Neural progenitor cell (in vitro differentiated cells): ENCODE data around the gene TP53I13. TPM values are rescaled to one million over a fixed set of nuclear protein-coding genes. Genes with fewer than 3 reads are reported as not detected.

Experiments
- DNase-seq: peaks from one replicate; pipeline ENCODE4 v3.0.0-alpha.2; 2016; ENCODE audit warnings: low spot score
- H2AFZ ChIP-seq: fragments of 200-600 bp; sonication (generic); replicated peaks from 2 replicates; pipeline ENCODE4 v1.6.1; 2016; ENCODE audit warnings: antibody characterized with exemption
- H3F3A ChIP-seq: fragments of 200-600 bp; sonication (generic); 2 replicates; pipeline ENCODE4 v1.6.1; 2016; ENCODE audit warnings: antibody characterized with exemption, low read depth
- H3K27ac ChIP-seq: fragments of 200-600 bp; sonication (generic); 2 replicates; pipeline ENCODE4 v1.5.1; 2016; ENCODE audit warnings: mild to moderate bottlenecking
- H3K27me3 ChIP-seq: fragments of 200-600 bp; sonication (generic); 2 replicates; pipeline ENCODE4 v1.6.1; 2016; ENCODE audit warnings: mild to moderate bottlenecking, moderate library complexity
- H3K36me3 ChIP-seq: fragments of 200-600 bp; sonication (generic); 2 replicates; pipeline ENCODE4 v1.5.1; 2016
- H3K4me1 ChIP-seq: fragments of 200-600 bp; sonication (generic); 2 replicates; pipeline ENCODE4 v1.6.1; 2016; ENCODE audit warnings: mixed run types
- H3K4me2 ChIP-seq: fragments of 200-600 bp; sonication (generic); 2 replicates; pipeline ENCODE4 v1.6.1; 2016
- H3K4me3 ChIP-seq: fragments of 200-600 bp; sonication (generic); 2 replicates; pipeline ENCODE4 v1.5.1; 2016
- H3K79me2 ChIP-seq: fragments of 200-600 bp; sonication (generic); 2 replicates; pipeline ENCODE4 v1.6.1; 2016; ENCODE audit warnings: low read depth
- H3K9ac ChIP-seq: fragments of 200-600 bp; sonication (generic); 2 replicates; pipeline ENCODE4 v1.6.1; 2016
- H3K9me3 ChIP-seq: fragments of 200-600 bp; sonication (generic); 2 replicates; pipeline ENCODE4 v1.5.1; 2016; ENCODE audit warnings: low read depth
- H4K20me1 ChIP-seq: fragments of 200-600 bp; sonication (generic); 2 replicates; pipeline ENCODE4 v1.6.1; 2016; ENCODE audit warnings: low read depth
- H3K27ac Mint-ChIP-seq: 3 replicates; pipeline ENCODE4 v1.8.0; 2021; ENCODE audit warnings: mixed read lengths
- H3K27me3 Mint-ChIP-seq: 2 replicates; pipeline ENCODE4 v1.8.0; 2022; ENCODE audit warnings: low read depth, mild to moderate bottlenecking, inconsistent platforms, moderate library complexity, mixed read lengths; ENCODE audit not compliant: insufficient read depth
- H3K36me3 Mint-ChIP-seq: 3 replicates; pipeline ENCODE4 v1.8.0; 2021; ENCODE audit warnings: mixed read lengths
- H3K4me1 Mint-ChIP-seq: 3 replicates; pipeline ENCODE4 v1.8.0; 2021; ENCODE audit warnings: mixed read lengths
- H3K4me3 Mint-ChIP-seq: 3 replicates; pipeline ENCODE4 v1.8.0; 2021; ENCODE audit warnings: mild to moderate bottlenecking, moderate library complexity, mixed read lengths
- H3K9me3 Mint-ChIP-seq: 3 replicates; pipeline ENCODE4 v1.8.0; 2020; ENCODE audit warnings: mixed read lengths
- EZH2 ChIP-seq: fragments of 200-600 bp; sonication (generic); IDR thresholded peaks from 2 replicates; pipeline ENCODE4 v1.6.1; 2017; ENCODE audit warnings: antibody characterized with exemption, mild to moderate bottlenecking, moderate library complexity
- EZH2phosphoT487 ChIP-seq: fragments of 200-600 bp; sonication (generic); IDR thresholded peaks from 2 replicates; pipeline ENCODE4 v1.6.1; 2017; ENCODE audit warnings: antibody characterized with exemption
- total RNA-seq: library from RNA; depleted of rRNA; stranded (reverse); fragments of >200 nt; gene quantifications from 2 replicates; pipeline ENCODE4 v1.2.3, GENCODE V29; 2015; ENCODE audit warnings: low replicate concordance
- TF ChIP-seq, protein P1 (sequence below): fragments of 200-600 bp; sonication (generic); IDR thresholded peaks from 2 replicates; pipeline ENCODE4 v1.5.1; 2017; ENCODE audit warnings: antibody characterized with exemption, mild to moderate bottlenecking

TP53I13 gene
- total RNA-seq, 1 donor from 2014 or later, result 9.2 TPM

DNA sequence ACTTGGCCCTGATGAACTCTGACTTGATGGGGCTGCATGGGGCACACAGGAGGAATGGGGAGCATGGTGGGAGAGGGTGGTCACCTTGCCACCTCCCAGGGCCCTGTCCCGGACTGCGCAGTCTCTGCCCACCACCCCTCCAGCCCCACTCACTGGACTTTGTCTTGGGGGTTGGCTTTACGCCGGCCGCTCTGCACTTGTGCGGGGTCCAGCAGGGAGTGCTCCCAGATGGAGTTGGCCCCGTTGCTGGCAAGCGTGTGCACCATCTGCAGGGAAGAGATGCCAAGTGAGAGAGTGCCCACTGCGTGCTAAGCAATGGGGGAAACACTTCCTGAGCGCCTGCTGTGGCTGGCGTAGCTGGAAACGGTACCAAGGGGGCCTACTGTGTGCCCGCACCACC, 14.3 kb downstream of the TP53I13 start:
- H3F3A ChIP-seq, result peaks cover 12% of the 10 kb centered on the region
- H3K36me3 ChIP-seq, result no peaks in the 10 kb centered on the region
- no peak overlapping the region for H3K4me3 Mint-ChIP-seq
- H3K4me3 ChIP-seq, result no peak overlapping the region
- H3K4me2 ChIP-seq, result no peak overlapping the region
- H3K27me3 Mint-ChIP-seq, result peaks cover 6% of the 10 kb centered on the region
- H3K9me3 ChIP-seq, result no peaks in the 10 kb centered on the region
- H3K27ac Mint-ChIP-seq, result no peak overlapping the region
- H3K9me3 Mint-ChIP-seq, result no peaks in the 10 kb centered on the region
- no peaks in the 10 kb centered on the region for H3K27me3 ChIP-seq
- H3K4me1 ChIP-seq, result peaks cover 25% of the 10 kb centered on the region
- H3K36me3 Mint-ChIP-seq, result peaks cover 4% of the 10 kb centered on the region
- H3K79me2 ChIP-seq, result peaks cover 49% of the 10 kb centered on the region
- peaks cover 24% of the 10 kb centered on the region for H3K4me1 Mint-ChIP-seq
- DNase-seq, result no peak
- no peak for TF ChIP-seq EZH2phosphoT487
- TF ChIP-seq EZH2, result no peak
- TF ChIP-seq, protein P1, sequence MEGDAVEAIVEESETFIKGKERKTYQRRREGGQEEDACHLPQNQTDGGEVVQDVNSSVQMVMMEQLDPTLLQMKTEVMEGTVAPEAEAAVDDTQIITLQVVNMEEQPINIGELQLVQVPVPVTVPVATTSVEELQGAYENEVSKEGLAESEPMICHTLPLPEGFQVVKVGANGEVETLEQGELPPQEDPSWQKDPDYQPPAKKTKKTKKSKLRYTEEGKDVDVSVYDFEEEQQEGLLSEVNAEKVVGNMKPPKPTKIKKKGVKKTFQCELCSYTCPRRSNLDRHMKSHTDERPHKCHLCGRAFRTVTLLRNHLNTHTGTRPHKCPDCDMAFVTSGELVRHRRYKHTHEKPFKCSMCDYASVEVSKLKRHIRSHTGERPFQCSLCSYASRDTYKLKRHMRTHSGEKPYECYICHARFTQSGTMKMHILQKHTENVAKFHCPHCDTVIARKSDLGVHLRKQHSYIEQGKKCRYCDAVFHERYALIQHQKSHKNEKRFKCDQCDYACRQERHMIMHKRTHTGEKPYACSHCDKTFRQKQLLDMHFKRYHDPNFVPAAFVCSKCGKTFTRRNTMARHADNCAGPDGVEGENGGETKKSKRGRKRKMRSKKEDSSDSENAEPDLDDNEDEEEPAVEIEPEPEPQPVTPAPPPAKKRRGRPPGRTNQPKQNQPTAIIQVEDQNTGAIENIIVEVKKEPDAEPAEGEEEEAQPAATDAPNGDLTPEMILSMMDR, result no peak
- H2AFZ ChIP-seq, result no peak overlapping the region
- peaks cover 71% of the 10 kb centered on the region for H4K20me1 ChIP-seq
- H3K27ac ChIP-seq, result no peak overlapping the region
- no peak overlapping the region for H3K9ac ChIP-seq

DNA sequence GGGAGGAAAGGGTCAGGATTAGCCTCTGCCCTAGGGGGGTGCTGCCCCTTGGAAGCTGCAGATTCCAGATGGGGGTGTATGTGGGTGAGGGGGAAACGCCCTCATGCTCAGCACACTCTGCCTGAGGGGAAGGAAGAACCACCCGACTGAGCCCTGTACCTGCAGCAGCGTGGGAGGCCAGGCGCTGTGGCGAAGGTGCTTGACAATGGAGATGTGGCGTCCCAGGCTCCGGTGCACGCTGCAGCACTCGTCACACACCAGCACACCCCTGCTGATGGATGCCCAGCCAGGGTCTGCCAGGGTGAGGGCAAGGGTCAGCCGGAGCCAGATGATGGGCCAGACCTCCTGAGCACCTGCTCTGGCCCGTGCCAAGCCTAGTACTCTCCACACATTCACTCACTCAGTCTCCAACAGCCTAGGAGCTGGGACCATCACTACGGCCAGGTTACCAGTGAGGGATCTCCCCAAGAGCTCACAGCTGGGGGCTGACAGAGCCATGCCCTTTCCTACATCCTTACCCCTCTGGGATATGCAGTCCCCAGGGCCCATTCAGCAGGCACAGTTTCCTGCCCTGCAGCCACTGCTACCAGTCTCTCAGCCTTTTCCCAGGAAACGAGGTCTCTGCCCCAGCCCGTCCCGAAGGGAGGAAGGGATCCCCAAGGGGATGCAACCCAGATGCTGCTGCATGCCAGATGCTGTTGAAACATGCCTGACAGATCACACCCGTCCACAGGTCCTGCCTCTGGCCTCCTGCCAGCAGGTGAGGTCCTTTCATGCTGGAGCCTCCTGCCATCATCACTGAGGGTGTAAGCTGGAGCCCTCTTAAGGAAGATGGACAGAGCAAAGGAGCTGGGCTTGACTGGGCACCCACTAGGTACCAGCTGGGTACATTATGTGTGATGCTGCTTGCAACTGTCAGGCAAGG, 15.1 kb downstream of the TP53I13 start:
- peak overlapping the region; percentile 60 for H3K4me3 Mint-ChIP-seq
- peaks cover 80% of the 10 kb centered on the region for H4K20me1 ChIP-seq
- no peak overlapping the region for H2AFZ ChIP-seq
- no peak for DNase-seq
- TF ChIP-seq EZH2phosphoT487 (no peak), EZH2 (no peak)
- TF ChIP-seq, protein P1, result no peak
- peaks cover 29% of the 10 kb centered on the region for H3K4me1 Mint-ChIP-seq
- no peak overlapping the region for H3K9ac ChIP-seq
- no peaks in the 10 kb centered on the region for H3K9me3 ChIP-seq
- H3K36me3 Mint-ChIP-seq, result peaks cover 4% of the 10 kb centered on the region
- H3K27me3 Mint-ChIP-seq, result peaks cover 5% of the 10 kb centered on the region
- H3K4me3 ChIP-seq, result no peak overlapping the region
- H3K36me3 ChIP-seq, result no peaks in the 10 kb centered on the region
- peaks cover 32% of the 10 kb centered on the region for H3K4me1 ChIP-seq
- no peak overlapping the region for H3K27ac Mint-ChIP-seq
- no peaks in the 10 kb centered on the region for H3K27me3 ChIP-seq
- no peak overlapping the region for H3K4me2 ChIP-seq
- no peak overlapping the region for H3K27ac ChIP-seq
- H3K9me3 Mint-ChIP-seq, result no peaks in the 10 kb centered on the region
- peaks cover 12% of the 10 kb centered on the region for H3F3A ChIP-seq
- peaks cover 57% of the 10 kb centered on the region for H3K79me2 ChIP-seq

DNA sequence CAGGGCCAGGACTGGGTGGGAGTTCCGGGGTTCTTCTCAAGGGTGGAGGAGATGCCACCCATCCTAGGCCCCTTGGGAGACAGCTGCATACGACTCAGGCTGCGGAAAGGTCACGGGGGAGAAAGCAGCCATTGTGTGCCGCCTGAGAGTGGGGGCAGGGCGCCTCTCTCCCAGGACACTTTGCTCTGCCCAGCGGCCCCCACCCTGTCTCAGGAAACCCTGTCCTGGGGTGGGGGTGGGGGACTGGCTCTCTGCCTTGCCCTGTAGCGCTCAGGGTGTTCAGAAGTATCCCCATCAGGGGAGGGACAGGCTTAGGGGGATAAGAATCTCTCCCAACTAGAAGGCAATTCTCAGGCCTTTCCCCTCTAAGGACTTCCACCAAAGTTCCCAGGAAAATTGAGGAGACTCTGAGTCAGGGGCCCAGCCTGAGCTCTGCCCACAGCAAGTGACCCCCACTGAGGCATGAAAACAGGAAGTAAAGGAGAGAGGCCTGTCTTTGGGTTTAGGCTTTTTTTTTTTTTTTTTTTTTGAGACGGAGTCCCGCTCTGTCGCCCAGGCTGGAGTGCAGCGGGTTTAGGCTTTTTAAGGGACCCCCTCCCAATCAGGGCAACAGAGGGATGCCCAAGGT, 16.1 kb downstream of the TP53I13 start:
- DNase-seq, result no peak
- Histone ChIP-seq H3K9me3 (no peaks in the 10 kb centered on the region), H3K9ac (no peak overlapping the region), H3K4me1 (peaks cover 32% of the 10 kb centered on the region), H3K4me2 (peak overlapping the region; percentile 60), H2AFZ (no peak overlapping the region), H3F3A (peaks cover 12% of the 10 kb centered on the region), H4K20me1 (peaks cover 79% of the 10 kb centered on the region), H3K27ac (no peak overlapping the region), H3K36me3 (no peaks in the 10 kb centered on the region), H3K27me3 (no peaks in the 10 kb centered on the region), H3K79me2 (peaks cover 61% of the 10 kb centered on the region), H3K4me3 (no peak overlapping the region)
- H3K4me1 Mint-ChIP-seq, result peaks cover 29% of the 10 kb centered on the region
- TF ChIP-seq, protein P1, result no peak
- no peak for TF ChIP-seq EZH2phosphoT487
- TF ChIP-seq EZH2, result no peak
- H3K27ac Mint-ChIP-seq, result peak overlapping the region; percentile 68
- peaks cover 4% of the 10 kb centered on the region for H3K36me3 Mint-ChIP-seq
- H3K9me3 Mint-ChIP-seq, result no peaks in the 10 kb centered on the region
- H3K4me3 Mint-ChIP-seq, result peak overlapping the region; percentile 43
- H3K27me3 Mint-ChIP-seq, result peaks cover 5% of the 10 kb centered on the region
